Prostate gland (tissue), 2 donors: ENCODE measurements around the gene SIM2. TPM values are rescaled to one million over a fixed set of nuclear protein-coding genes. Genes with fewer than 3 reads are reported as not detected.

ENCODE experiments used
- DNase-seq: peaks from one replicate; pipeline ENCODE4 v3.0.0-alpha.2; 2019; ENCODE audit warnings: low spot score
- H3K27ac ChIP-seq, 2 donors: fragments of 200-600 bp; sonication (generic); 2 replicates each; pipeline ENCODE4 v1.5.1; 2017 to 2019
- H3K27me3 ChIP-seq: fragments of 200-600 bp; sonication (generic); replicated peaks from 2 replicates; pipeline ENCODE4 v1.5.1; 2019; ENCODE audit not compliant: insufficient read depth
- H3K36me3 ChIP-seq, 2 donors: fragments of 200-600 bp; sonication (generic); 1 replicate in 1 of 2; 2 replicates in 1 of 2; pipeline versions ENCODE4 v1.5.1 to v1.8.1; 2017 to 2019
- H3K4me1 ChIP-seq: fragments of 200-600 bp; sonication (generic); replicated peaks from 2 replicates; pipeline ENCODE4 v1.5.1; 2019
- H3K4me3 ChIP-seq, 2 donors: fragments of 200-600 bp; sonication (generic); 2 replicates each; pipeline ENCODE4 v1.5.1; 2017 to 2019
- H3K9me3 ChIP-seq: fragments of 200-600 bp; sonication (generic); 2 replicates; pipeline ENCODE4 v1.5.1; 2017
- CTCF ChIP-seq, 4 experiments: fragments of 200-600 bp in 2 of 4; fragments of 450-650 bp in 2 of 4; sonication (generic) in 2 of 4; IDR thresholded peaks; 1 replicate in 3 of 4; 2 replicates in 1 of 4; pipeline ENCODE4 v1.5.1; 2016 to 2019; ENCODE audit warnings: antibody characterized with exemption in 4 of 4, mild to moderate bottlenecking in 2 of 4, moderate library complexity in 2 of 4
- POLR2A ChIP-seq: fragments of 450-650 bp; IDR thresholded peaks from one replicate; pipeline ENCODE4 v1.6.1; 2016; ENCODE audit warnings: antibody characterized with exemption, mild to moderate bottlenecking
- POLR2AphosphoS5 ChIP-seq: sonication (generic); formaldehyde crosslinking; IDR thresholded peaks from one replicate; pipeline ENCODE4 v1.6.1; 2017; ENCODE audit warnings: antibody characterized with exemption
- WGBS: methylation state at CpG from one replicate; pipeline ENCODE4 v1.1.5; 2018; 5-methylcytosine and 5-hydroxymethylcytosine counted together
- intact Hi-C: fragments of 100-400 bp; cut with DNase I; formaldehyde crosslinking; loops from one replicate; pipeline ENCODE4 v1.14.2; 2022
- total RNA-seq, 2 donors: library from RNA; depleted of rRNA; stranded (reverse); fragments of >200 nt; gene quantifications; one replicate each; pipeline ENCODE4 v1.1.0, GENCODE V29; 2016

Gene SIM2
- total RNA-seq, 2 donors from 2014 or later, result 1.0 to 16.3 TPM

GRCh38 chr21:36705679-36706481 lies 7.0 kb downstream of the SIM2 start:
- no peaks in the 10 kb centered on the region for H3K36me3 ChIP-seq
- no peak for DNase-seq
- peaks cover 10% of the 10 kb centered on the region for H3K27me3 ChIP-seq
- H3K4me1 ChIP-seq, result no peaks in the 10 kb centered on the region
- no peak overlapping the region for H3K27ac ChIP-seq
- 12% methylated on average over 14 of the region's 22 CpGs for WGBS
- no peak for TF ChIP-seq POLR2AphosphoS5
- TF ChIP-seq CTCF (IDR thresholded peaks at IDR 0.05), result no peak
- no peak for TF ChIP-seq POLR2A
- H3K9me3 ChIP-seq, result no peaks in the 10 kb centered on the region
- intact Hi-C loops, result no loop called here
- H3K4me3 ChIP-seq, result no peak overlapping the region

- H3K4me3 ChIP-seq, result no peak overlapping the region
- intact Hi-C loops, result no loop called here
- WGBS, result 18% methylated on average over 13 of the region's 13 CpGs
- H3K27me3 ChIP-seq, result peaks cover 10% of the 10 kb centered on the region
- DNase-seq, result no peak
- no peaks in the 10 kb centered on the region for H3K9me3 ChIP-seq
- H3K36me3 ChIP-seq, result no peaks in the 10 kb centered on the region
- H3K27ac ChIP-seq, result no peak overlapping the region
- no peaks in the 10 kb centered on the region for H3K4me1 ChIP-seq
- TF ChIP-seq POLR2A (no peak), POLR2AphosphoS5 (no peak), CTCF (IDR thresholded peaks at IDR 0.05) (no peak)
These were observed 7.6 kb downstream of the SIM2 start for GRCh38 chr21:36706482-36706852.

- intact Hi-C loops, result no loop called here
- TF ChIP-seq POLR2AphosphoS5 (no peak), CTCF (IDR thresholded peaks at IDR 0.05) (no peak), POLR2A (no peak)
- 23% methylated on average over 32 of the region's 32 CpGs for WGBS
- Histone ChIP-seq H3K9me3 (no peaks in the 10 kb centered on the region), H3K36me3 (no peaks in the 10 kb centered on the region), H3K4me3 (no peak overlapping the region), H3K27me3 (peaks cover 10% of the 10 kb centered on the region), H3K27ac (no peak overlapping the region), H3K4me1 (no peaks in the 10 kb centered on the region)
- DNase-seq, result no peak
These were observed 8.2 kb downstream of the SIM2 start for GRCh38 chr21:36706951-36707762.

- TF ChIP-seq POLR2A, result no peak
- no peak for TF ChIP-seq CTCF (IDR thresholded peaks at IDR 0.05)
- TF ChIP-seq POLR2AphosphoS5, result no peak
- intact Hi-C loops, result no loop called here
- Histone ChIP-seq H3K4me3 (no peak overlapping the region), H3K4me1 (no peaks in the 10 kb centered on the region), H3K9me3 (no peaks in the 10 kb centered on the region), H3K36me3 (no peaks in the 10 kb centered on the region), H3K27me3 (peaks cover 10% of the 10 kb centered on the region), H3K27ac (no peak overlapping the region)
- 4% methylated on average over 41 of the region's 53 CpGs for WGBS
- DNase-seq, result no peak
These were observed 8.9 kb downstream of the SIM2 start for GRCh38 chr21:36707763-36708285.
